ENCODE results near the gene ADD1. TPM values are rescaled to one million over a fixed set of nuclear protein-coding genes. Genes with fewer than 3 reads are reported as not detected.
A peak's percentile ranks its signal among the peaks of the same experiment; 100 is the strongest.

ADD1 gene
- total RNA-seq, 1 donor from 2014 or later, result 228 TPM

DNA sequence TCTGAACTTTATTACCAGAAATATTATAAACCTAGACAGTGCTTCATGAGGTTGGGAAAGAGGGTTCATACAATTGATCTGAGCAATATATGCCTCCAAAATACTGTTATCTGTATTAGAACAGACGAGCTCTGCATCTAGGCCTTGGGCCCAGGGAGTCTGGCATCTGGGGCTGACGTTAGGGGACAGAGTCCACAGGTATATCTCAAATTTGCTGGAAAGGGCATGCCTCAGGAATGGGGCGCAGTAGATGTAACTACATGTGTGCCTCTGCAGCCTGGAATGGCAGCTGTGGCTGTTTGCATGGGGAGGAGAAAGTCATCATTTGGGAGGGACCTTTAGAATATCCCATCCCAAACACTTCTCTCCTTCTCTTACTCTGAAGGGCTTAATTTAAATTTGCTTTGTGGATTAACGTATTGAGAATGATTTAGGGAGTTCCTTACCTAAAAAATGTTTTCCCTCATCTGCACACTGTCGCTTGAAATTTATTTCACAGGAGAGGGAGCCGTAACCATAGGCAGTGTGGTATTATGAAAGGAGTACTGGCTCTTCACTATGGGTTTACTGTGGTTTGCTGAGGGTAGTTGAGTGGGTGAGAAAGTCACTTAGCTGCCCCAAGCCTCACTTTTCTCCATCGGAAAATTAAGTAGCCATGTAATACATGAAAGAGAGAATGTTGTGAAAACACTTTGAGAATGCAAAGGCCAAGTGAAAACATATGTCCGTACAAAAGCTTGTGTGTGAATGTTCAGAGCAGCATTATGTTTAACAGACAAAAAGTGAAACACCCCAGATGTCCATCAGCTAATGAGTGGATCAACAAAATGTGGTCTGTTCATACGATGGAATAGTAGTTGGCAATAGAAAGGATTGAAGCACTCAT is 5.9 kb downstream of the ADD1 start:
- DNase-seq (no peak), ATAC-seq (no peak)
- intact Hi-C loops (cut with micrococcal nuclease), result no loop called here

DNA sequence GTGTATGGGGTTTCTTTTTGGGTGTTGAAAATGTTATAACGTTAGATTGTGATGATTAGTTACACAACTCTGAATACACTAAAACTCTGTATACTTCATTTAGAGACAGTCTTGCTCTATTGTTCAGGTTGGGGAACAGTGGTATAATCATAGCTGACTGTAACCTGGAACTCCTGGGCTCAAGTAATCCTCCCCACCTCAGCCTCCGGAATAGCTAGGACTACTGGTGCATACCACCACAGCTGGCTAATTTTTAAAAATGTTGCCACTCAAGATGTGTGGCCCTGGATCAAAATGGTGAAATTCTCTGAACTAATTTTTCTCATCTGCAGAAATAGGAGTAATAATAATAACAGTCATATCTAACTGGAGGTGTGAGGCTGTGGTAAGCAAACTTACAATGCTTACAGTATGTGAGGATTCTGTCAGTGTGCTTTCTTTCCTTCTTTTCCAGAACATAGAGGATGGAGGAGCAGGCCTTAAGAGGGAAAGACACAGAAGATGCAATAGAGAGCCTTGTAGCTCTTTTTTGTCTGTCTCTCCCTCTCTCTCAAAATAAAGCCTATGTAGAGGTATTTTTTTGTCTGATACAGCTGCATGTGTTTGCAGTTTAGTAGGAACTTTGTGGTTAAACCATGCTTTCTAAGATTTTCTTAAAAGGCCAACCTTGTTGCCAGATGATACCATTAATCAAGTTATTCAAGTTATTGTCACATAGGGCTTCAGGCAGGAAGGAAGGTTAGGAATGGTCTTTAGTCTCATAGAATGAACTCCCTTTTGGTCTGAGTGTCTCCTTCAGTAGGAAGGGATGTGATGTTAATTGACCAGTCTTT is 7.5 kb downstream of the ADD1 start:
- intact Hi-C loops (cut with micrococcal nuclease), result no loop called here
- DNase-seq (no peak), ATAC-seq (no peak)

DNA sequence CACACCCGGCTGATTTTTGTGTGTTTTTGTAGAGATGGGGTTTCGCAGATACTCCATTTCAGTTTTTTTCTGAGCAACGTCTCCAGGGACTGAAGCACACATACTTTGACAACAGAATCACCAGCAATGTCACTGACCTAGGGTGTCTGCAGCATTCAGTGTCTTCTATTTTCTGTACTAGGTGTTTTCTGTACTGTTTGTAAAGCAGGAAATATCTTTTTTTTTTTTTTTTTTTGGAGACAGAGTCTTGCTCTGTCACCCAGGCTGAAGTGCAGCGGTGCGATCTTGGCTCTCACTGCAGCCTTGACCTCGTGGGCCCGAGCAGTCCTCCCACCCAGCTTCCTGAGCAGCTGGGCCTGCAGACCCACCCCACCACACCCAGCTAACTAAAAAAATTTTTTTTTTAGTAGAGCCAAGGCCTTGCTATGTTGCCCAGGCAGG is 8.9 kb downstream of the ADD1 start:
- intact Hi-C loops (cut with micrococcal nuclease), result no loop called here
- ATAC-seq (peak; percentile 87), DNase-seq (peak; percentile 70)

DNA sequence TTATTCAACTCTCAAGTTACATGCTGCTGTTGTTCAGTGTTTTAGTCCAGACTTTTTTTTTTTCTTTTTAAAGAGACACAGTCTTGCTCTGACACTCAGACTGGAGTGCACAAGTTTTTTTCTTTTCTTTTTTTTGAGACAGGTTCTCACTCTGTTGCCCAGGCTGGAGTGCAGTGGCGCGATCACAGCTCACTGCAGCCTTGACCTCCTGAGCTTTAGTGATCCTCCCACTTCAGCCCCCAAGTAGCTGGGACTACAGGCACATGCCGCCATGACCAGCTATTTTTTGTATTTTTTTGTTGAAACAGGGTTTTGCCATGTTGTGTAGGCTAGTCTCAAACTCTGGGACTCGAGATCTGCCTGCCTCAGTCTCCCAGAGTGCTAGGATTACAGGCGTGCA is 11.9 kb downstream of the ADD1 start:
- no peak for ATAC-seq
- intact Hi-C loops (cut with micrococcal nuclease), result no loop called here
- DNase-seq, result no peak

DNA sequence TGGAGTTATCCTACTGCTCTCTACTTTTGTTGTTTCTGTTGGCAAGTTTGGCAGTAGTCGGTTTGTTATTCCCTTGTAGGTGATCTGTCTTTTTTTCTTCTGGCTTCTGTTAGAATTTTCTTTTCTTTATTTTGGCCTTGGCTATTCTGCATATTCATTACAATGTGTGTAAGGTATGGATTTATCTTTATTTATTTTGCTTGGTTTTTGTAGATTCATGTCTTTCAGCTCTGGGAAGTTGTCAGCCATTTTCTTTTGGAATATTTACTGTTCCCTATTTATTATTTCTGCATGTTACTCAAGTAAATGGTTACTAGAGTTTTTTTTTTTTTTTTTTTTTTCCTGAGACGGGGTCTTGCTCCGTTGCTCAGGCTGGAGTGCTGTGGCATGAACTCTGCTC is 12.6 kb downstream of the ADD1 start:
- intact Hi-C loops (cut with micrococcal nuclease), result no loop called here
- no peak for DNase-seq
- ATAC-seq, result no peak

DNA sequence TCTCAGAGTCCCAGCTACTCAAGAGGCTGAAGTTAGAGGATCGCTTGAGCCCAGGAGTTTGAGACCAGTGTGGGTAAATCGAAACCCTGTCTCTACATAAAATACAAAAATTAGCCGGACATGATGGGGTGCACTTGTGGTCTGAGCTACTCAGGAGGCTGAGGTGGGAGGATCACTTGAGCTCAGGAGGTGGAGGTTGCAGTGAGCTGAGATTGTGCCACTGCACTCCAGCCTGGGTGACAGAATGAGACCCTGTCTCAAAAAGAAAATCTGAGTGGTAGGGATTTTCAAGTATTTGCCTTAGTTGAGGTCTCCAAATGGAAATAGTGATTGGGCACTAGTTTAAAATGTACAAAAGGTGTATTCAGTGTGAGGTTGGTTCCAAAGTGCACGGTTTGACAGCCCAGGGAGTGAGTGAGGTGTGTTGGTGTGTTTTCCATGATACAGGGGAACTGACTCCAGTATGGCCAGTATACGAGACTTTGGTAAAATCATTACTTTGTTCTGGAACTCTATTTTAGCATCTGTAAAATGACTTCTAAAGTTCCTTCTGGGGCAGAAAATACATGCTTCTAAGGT is 13.8 kb downstream of the ADD1 start:
- ATAC-seq (no peak), DNase-seq (no peak)
- intact Hi-C loops (cut with micrococcal nuclease), result no loop called here

DNA sequence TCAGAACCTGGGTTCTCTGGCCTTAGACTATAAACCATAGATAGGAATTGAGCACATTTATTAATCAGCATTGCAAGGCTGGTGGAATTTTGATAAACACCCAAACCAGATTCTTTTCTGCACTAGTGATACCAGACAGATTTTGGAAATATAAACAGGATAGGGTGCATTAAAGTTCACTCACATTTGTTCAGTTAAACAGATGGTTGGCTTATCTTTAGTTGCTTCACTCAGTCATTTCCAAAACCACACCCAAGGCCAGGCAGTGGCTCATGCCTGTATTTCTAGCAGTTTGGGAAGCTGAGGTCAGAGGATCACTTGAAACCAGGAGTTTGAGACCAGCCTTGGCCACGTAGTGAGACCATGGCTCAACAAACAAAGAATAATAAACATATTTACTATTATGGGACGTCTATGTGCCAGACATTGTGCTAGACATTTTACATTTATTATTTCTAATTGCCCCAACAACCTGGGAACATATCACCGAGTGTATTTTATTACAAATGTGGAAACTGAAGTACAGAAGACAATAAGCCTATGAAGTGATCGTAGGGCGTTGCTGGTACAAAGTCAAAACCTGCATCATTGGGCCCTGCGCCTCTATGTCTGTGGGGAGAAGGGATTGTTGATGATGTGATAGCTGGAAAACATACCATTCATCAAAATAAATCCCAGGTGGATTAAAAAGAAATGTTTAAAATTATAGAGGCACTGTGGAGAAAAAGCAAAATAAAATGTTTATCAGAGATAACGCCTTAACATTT is 15.0 kb downstream of the ADD1 start:
- DNase-seq, result no peak
- intact Hi-C loops (cut with micrococcal nuclease), result no loop called here
- peak; percentile 53 for ATAC-seq

DNA sequence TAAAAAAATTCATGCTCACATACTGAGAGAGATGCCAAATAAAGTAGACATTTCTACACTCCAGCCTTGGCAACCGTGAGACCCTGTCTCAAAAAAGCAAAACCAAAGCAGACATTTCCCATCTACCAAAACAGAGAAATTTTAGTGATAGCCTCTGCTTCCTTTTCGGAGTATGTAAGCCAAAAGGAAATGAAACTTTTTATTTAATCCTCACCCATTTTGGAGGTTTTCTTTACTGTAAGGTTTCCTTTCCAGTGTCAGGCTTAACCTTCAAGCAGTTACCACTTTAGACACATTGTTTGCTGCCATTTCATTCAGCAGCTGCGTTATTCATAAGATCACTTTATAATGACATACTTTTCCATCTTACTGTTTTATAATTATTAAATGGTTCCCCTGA is 15.9 kb downstream of the ADD1 start:
- DNase-seq (no peak), ATAC-seq (no peak)
- intact Hi-C loops (cut with micrococcal nuclease), result no loop called here

DNA sequence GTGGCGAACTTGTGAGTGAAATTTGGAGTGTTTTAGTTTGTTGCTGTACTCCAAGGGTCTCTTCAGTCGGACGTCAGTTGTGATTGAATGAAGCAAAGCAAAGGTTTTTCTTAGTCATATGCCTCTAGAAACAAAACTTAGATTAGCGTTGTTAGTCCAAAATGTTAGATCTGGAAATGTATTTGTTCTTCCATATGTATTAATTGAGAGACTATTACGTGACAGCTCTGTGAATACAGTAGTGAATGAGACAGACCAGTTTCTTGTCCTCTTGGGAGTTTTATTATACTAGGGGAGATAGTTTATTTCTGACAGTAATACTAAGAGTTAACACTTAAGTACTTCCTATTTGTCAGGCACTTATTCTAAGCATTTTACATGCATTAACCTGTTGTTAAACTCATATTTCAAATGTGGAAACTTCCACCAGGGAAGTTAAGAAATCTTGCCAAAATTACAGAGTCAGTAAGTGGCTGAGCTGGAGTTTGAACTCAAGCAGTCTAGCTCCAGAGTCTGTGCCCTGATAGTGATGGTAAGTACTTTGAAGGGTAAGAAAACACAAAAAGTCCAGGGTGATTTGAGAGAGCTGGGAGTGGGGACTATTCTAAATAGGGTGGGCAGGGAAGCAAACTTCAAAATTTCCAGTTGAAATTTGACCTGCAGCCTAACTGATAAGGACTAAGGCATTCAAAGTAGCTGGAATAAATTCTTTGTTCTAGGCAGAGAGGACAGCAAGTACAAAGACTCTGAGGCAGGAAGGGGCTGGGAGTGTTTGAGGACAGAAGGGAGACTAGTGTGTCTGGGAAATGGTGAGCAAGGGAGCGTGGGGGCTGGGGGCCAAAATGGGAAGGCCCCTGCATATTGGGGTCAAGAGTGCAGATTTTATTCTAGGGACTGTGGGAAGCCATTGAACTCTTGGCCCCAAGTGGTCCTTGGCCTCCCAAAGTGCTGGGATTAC is 17.0 kb downstream of the ADD1 start:
- intact Hi-C loops (cut with micrococcal nuclease), result no loop called here
- ATAC-seq, result peak; percentile 76
- DNase-seq, result peak; percentile 66

DNA sequence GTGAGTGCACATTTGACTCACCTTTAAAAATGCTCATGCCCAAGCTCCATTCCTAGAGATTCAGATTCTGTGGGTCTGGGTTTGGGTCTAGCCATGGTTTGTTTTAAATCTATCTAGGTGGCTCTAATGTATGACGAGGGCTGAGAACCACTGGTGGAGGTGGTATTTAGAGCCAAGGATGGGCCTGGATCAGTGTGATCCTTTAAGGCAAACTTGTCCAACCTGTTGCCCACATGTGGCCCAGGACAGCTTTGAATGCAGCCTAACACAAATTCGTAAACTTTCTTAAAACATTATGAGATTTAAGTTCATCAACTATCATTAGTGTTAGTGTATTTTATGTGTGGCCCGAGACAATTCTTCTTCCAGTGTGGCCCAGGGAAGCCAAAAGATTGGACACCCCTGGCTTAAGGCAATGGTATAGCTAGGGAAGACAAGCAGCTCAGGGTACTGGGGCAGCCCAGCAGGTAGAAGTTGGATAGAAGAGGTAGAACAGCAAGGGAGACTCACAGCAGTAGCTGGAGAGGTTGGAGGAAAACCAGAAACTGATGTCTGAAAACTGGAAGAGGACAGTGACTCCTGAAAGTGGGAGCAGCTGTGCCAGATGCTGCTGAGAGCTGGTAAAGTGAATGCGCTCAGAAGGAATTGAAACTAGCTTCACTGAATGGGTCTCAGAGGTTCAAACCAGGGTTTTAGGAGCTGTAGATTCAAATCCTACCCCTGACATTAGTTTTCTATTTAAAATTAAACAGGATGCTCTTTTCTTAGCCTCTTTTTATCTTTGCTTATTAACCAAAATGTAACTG is 18.2 kb downstream of the ADD1 start:
- peak; percentile 41 for ATAC-seq

DNA sequence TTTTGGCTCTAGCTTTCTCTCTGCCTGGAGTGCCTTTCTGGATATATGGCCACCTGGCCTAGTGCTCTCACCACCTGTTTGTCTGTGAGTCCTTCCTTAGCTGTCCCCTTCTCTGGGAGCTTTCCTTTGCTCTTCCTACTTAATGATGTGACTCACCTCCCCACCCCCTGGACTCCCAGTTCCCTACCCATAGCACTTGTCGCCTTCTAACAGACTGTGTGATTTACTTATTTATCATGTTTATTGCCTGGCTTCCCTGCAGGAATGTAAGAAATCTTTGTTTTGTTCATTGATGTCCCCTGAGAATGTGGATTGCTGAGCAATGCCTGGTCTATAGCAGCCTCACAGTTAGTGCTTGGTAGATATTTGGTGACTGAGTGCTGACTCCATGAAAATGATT is 18.9 kb downstream of the ADD1 start:
- intact Hi-C loops (cut with micrococcal nuclease), result no loop called here
- DNase-seq (no peak), ATAC-seq (peak; percentile 22)

More for the DNA sequence above, 18.2 kb downstream of the ADD1 start:
- DNase-seq, result no peak
- intact Hi-C loops (cut with micrococcal nuclease), result no loop called here

DNA sequence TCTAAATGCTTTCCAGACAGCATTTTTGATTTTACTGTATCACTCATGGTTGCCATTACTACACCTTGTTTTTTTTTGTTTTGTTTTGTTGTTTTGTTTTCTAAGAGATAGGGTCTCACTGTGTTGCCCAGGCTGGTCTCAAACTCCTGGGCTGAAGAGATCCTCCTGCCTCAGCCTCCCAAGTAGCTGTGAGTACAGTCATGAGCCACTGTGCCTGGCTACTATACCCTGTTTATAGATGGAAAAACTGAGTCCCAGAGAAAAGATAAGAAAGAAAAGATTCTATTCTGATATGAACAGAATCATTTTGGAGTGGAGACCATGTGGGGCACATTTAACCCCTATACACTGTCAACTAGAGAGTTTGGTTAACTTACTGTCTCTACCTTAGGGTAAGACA is 20.0 kb downstream of the ADD1 start:
- ATAC-seq, result no peak
- DNase-seq, result no peak
- intact Hi-C loops (cut with micrococcal nuclease), result no loop called here

DNA sequence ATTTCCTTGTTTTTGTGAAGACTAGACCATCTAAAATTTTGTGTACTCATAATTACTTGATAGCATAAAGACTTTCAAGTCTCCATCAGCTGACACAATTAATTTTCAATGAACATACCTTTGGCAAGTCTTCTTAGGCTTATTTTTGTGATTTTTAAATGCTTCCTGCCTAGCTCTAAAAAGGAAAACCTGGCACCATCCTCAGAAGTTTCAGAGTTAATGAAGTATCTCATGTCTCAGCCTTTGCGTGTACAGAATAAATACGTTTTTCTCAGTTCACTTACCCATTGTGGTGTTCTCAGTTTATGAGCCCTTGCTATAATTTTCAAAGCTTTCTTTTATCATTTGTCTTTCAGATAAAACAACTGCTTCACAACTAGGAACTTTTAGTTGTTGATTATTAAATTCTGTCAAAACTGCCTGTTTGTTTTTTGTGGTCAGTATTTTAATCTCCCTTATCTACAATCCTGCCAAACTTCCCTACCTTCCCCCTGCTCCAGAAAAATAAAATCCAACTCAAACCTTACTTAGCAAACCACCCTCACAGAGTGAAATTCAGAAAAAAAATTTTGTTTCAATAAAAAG is 21.6 kb downstream of the ADD1 start:
- ATAC-seq (no peak), DNase-seq (no peak)
- intact Hi-C loops (cut with micrococcal nuclease), result no loop called here

DNA sequence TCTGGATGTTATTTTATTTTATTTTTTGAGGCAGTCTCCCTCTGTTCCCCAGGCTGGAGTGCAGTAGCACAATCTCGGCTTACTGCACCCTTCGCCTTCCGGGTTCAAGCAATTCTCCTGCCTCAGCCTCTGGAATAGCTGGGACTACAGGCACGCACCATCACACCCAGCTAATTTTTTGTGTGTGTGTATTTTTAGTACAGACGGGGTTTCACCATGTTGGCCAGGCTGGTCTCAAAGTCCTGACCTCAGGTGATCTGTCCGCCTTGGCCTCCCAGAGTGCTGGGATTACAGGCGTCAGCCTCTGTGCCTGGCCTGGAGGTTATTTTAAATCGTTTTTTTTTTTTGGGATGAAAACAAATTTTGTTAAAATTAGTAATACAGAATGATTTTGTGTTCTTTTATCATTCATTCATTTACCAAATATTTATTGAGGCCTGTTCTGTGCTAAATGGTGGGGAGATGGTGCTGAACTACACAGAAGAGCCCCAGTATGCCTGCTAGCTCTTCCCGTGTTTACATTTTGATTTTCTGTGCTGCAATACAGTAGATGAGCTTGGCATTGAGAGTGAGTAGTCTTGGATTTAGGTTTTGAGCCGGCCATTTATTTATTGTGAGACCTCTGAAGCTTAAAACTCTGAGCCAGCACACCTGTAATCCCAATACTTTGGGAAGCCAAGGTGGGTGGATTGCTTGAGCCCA is 22.7 kb downstream of the ADD1 start:
- ATAC-seq, result peak; percentile 48
- intact Hi-C loops (cut with micrococcal nuclease), result no loop called here
- peak; percentile 35 for DNase-seq

DNA sequence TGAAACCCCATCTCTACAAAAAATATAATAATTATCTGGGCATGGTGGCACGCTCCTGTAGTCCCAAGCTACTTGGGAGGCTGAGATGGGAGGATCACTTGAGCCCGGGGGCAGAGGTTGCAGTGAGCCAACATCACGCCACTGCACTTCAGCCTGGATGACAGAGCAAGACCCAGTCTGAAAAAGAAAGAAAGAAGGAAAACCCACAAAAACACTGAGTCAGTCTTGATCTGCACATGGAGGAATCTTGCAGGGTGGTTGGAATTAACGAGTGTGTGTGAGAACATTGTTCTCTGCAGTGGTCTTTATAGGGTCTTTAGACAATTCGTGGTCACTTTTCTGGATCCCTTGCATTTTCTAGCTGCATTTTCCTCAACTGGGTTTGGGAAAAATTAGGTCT is 23.2 kb downstream of the ADD1 start:
- ATAC-seq, result no peak
- no peak for DNase-seq
- intact Hi-C loops (cut with micrococcal nuclease), result no loop called here

DNA sequence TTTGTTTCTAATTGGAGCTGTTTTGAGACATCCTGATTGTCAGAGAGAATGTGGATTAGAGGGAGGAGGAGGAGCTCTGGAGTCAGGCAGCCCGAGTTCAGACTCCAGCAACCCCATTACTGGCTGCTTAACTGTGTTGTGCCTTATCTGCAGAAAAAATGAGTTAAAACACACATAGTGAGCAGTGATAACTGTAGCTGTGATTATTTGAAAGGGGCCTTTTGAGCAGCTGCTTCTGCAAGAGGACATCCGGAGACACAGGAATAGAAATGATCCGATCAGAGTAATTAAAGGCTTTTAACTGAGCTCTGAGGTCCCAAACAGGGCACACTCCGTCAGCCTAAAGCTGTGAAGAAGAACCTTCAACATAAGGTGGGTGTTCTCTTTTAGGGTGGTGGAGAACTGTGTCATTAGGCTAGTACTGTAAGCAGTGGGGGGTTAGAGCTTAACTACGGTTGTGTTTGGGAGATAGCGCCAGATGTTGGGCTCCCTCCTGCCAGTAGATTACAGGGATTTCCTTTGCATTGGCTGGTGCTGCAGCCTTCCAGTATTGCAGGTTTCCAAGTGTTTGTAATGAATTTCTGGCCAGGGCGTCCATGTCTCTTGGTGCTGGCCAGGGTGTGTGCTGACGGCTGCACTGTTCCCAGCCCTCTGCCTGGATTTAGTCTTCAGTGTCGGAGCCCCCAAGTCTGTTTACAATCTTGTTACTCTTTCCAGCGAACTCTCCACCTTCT is 24.3 kb downstream of the ADD1 start:
- DNase-seq, result peak; percentile 58
- peak; percentile 83 for ATAC-seq
- intact Hi-C loops (cut with micrococcal nuclease), result no loop called here

Data from left ventricle myocardium superior (tissue), 1 donor.